Measurements from ENCODE around the gene FAM174B. TPM values are rescaled to one million over a fixed set of nuclear protein-coding genes. Genes with fewer than 3 reads are reported as not detected.

FAM174B gene
- total and polyA plus RNA-seq, 8 donors = 26.0 to 122 (median 64.7) TPM

DNA sequence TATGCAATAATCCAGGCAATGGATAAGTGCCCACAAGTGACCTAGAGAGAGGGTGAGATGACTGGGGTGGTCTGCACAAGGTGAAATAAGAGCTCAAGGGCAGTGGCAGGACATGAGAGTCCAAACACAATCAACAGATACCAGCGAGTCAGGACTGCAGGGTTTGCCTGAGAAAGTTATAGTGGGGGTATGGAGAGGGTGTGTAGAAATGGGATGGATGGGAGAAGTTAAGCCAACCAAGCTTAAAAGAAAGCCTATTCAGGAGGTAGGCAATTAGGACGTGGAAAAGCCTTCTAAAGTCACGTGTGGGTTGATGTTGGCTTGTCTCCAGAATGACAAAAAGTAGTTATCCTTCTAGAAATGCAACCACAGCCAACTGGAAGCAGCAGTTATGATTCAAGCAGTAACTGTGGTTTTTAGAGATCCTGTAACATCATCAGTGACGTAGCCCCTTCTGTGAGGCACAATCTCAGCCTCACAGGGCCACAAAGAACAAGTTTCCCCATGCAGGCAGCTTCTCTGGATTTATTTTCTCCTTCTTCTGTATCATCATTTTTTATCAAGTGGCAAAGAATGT, 56.1 kb downstream of the FAM174B start:
- TF ChIP-seq, protein P1, sequence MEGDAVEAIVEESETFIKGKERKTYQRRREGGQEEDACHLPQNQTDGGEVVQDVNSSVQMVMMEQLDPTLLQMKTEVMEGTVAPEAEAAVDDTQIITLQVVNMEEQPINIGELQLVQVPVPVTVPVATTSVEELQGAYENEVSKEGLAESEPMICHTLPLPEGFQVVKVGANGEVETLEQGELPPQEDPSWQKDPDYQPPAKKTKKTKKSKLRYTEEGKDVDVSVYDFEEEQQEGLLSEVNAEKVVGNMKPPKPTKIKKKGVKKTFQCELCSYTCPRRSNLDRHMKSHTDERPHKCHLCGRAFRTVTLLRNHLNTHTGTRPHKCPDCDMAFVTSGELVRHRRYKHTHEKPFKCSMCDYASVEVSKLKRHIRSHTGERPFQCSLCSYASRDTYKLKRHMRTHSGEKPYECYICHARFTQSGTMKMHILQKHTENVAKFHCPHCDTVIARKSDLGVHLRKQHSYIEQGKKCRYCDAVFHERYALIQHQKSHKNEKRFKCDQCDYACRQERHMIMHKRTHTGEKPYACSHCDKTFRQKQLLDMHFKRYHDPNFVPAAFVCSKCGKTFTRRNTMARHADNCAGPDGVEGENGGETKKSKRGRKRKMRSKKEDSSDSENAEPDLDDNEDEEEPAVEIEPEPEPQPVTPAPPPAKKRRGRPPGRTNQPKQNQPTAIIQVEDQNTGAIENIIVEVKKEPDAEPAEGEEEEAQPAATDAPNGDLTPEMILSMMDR (IDR thresholded peaks at IDR 0.05) = no peak
- H3K27ac ChIP-seq = no peak overlapping the region
- no peak for ATAC-seq
- no peak for FAIRE-seq
- no peak overlapping the region for H3K4me3 ChIP-seq
- H3K9me3 ChIP-seq = no peaks in the 10 kb centered on the region
- no peaks in the 10 kb centered on the region for H3K36me3 ChIP-seq
- no peak for DNase-seq
- H3K27me3 ChIP-seq = no peaks in the 10 kb centered on the region
- H3K4me1 ChIP-seq = no peaks in the 10 kb centered on the region
- 62 to 68% methylated on average over 4 of the region's 4 CpGs for WGBS, 2 donors
- intact Hi-C loops (cut with DNase I) = no loop called here

DNA sequence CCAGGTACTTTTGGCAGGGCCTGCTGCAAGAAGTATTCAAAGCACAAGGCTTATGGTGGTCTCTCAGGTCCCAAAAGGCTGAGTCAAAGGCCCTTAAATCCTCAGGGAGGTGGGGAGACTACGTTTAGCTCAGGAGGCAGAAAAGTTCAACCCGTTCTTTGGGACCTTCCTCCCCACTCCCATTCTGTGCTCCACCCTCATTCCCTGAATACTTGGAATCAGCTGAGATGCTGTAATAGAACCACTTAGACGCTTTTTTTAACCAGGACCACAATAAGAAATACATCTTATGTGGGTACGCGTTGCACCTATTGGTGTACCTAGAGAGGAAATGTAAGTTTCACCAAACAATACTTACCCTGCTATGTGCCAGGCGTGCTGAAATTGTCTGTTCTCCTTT, 58.0 kb downstream of the FAM174B start:
- ATAC-seq (no peak), DNase-seq (no peak), FAIRE-seq (no peak)
- Histone ChIP-seq H3K4me3 (no peak overlapping the region), H3K27me3 (no peaks in the 10 kb centered on the region), H3K9me3 (no peaks in the 10 kb centered on the region), H3K36me3 (no peaks in the 10 kb centered on the region), H3K4me1 (no peaks in the 10 kb centered on the region), H3K27ac (no peak overlapping the region)
- TF ChIP-seq, protein P1 (IDR thresholded peaks at IDR 0.05) = no peak
- intact Hi-C loops (cut with DNase I) = no loop called here
- 92 to 94% methylated on average over 6 of the region's 6 CpGs for WGBS, 2 donors

DNA sequence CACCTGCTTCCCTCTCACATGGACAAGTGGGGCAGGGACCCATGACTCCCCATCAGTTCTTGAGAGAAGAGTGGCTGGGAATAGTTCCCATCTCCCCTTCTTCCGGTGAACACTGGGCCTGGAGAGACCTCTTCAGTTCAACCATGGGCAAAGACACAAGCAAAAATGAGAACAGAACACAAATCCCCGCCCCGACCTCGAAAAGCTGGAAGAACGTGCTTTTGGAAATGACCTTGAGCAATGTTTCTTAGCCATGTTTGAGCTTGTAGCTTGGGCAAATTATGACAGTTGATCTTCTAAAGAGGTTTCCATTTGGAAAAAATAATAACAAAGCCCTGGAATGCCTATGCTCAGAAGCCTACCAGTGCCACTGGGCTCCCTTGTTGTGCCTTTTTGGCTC, 59.0 kb downstream of the FAM174B start:
- DNase-seq (no peak), FAIRE-seq (no peak), ATAC-seq (no peak)
- no peaks in the 10 kb centered on the region for H3K4me1 ChIP-seq
- WGBS, 2 donors = 85 to 89% methylated on average over 5 of the region's 5 CpGs
- H3K9me3 ChIP-seq = no peaks in the 10 kb centered on the region
- H3K4me3 ChIP-seq = no peak overlapping the region
- H3K27ac ChIP-seq = no peak overlapping the region
- TF ChIP-seq, protein P1 (IDR thresholded peaks at IDR 0.05) = no peak
- H3K27me3 ChIP-seq = no peaks in the 10 kb centered on the region
- intact Hi-C loops (cut with DNase I) = no loop called here
- H3K36me3 ChIP-seq = no peaks in the 10 kb centered on the region

DNA sequence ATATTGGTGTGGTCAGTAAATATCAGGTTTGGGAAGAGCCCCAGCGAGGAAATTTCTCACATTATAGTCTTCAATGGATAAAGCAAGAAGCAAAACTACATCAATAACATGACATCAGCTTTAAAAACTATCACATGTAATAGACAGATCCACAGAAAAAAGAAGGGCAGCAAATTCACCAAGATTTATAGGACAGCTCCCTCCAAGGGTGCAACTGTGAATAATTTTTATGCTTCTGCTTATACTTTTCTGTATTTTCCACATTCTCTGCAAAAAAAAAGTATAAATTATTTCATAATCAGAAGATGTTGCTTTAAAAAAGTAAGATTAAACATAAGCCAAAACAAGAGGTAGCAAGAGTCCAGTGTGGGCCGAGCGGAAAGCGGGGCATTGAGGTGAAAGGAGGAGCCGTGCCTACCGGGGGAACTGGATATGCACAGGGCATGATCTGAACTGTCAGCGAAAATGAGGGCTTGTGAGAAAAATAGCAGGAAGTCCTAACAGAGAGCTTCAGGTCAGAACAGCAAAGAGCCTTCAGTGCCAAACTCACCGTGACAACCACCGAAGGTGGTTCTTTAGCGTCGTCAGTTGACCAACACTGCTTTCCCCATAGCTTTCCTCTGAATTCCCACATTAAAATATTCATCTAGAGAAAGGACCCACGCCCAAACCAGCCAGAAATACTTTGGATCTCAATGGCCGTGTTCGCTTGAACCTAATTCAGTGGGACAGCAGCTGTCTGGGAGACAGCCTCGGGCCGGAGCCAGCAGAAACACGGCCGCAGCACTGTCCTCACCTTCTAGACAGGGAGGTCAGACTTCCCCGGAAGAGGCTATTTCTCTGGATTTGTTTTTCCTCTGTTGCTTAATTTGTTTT, 59.8 kb downstream of the FAM174B start:
- H3K9me3 ChIP-seq = no peaks in the 10 kb centered on the region
- no peak for FAIRE-seq
- H3K4me1 ChIP-seq = no peaks in the 10 kb centered on the region
- H3K27me3 ChIP-seq = no peaks in the 10 kb centered on the region
- no peak overlapping the region for H3K4me3 ChIP-seq
- no peaks in the 10 kb centered on the region for H3K36me3 ChIP-seq
- ATAC-seq = peak in 2 of 4 donors; percentile 60 to 65
- intact Hi-C loops (cut with DNase I) = no loop called here
- H3K27ac ChIP-seq = no peak overlapping the region
- TF ChIP-seq, protein P1 (IDR thresholded peaks at IDR 0.05) = no peak
- WGBS, 2 donors = 72 to 85% methylated on average over 19 of the region's 19 CpGs
- DNase-seq = no peak

DNA sequence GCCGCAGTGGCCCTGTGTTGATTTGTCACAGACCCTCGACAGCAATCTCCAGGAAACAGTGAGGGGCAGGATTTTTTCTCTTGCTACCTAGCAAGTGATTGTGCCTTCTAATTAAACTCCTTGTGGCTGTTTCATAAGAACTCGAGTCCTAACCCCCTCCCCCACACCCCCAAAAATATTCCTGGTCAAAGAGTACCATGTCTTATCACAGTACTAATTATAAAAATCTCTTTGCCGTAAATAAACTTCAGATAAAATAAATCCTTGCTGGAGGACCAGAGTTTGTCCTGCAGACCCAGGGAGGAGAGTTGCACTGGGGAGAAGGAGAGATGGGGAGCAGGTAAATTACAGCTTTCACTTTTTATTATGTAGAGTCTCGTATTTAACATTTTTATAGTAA, 64.3 kb downstream of the FAM174B start:
- no peak for ATAC-seq
- H3K4me1 ChIP-seq = no peaks in the 10 kb centered on the region
- TF ChIP-seq, protein P1 (IDR thresholded peaks at IDR 0.05) = no peak
- 83 to 90% methylated on average over 5 of the region's 5 CpGs for WGBS, 2 donors
- FAIRE-seq = no peak
- H3K4me3 ChIP-seq = no peak overlapping the region
- no peaks in the 10 kb centered on the region for H3K27me3 ChIP-seq
- H3K27ac ChIP-seq = no peak overlapping the region
- no peaks in the 10 kb centered on the region for H3K9me3 ChIP-seq
- intact Hi-C loops (cut with DNase I) = no loop called here
- DNase-seq = no peak
- no peaks in the 10 kb centered on the region for H3K36me3 ChIP-seq
